Esophagus muscularis mucosa (tissue), 4 donors: ENCODE data around the gene HERC2. TPM values are rescaled to one million over a fixed set of nuclear protein-coding genes. Genes with fewer than 3 reads are reported as not detected.

ENCODE experiments used
- DNase-seq: peaks from one replicate; pipeline ENCODE4 v3.0.0-alpha.2; 2017; ENCODE audit errors: extremely low spot score
- H3K27ac ChIP-seq, 4 donors: fragments of 200-600 bp; sonication (generic); replicated peaks in 1 of 4; 1 replicate in 3 of 4; 2 replicates in 1 of 4; pipeline ENCODE4 v1.5.1; 2016 to 2019; ENCODE audit warnings: mild to moderate bottlenecking in 1 of 4
- H3K27me3 ChIP-seq, 4 donors: fragments of 200-600 bp; sonication (generic); one replicate each; pipeline versions ENCODE4 v1.5.1 to v1.6.0; 2016 to 2019
- H3K36me3 ChIP-seq, 4 donors: fragments of 200-600 bp; sonication (generic); one replicate each; pipeline ENCODE4 v1.5.1; 2016 to 2019
- H3K4me1 ChIP-seq, 4 donors: fragments of 200-600 bp; sonication (generic); one replicate each; pipeline ENCODE4 v1.5.1; 2016 to 2019
- H3K4me3 ChIP-seq, 4 donors: fragments of 200-600 bp; sonication (generic); 1 replicate in 2 of 4; 2 replicates in 2 of 4; pipeline ENCODE4 v1.5.1; 2016 to 2019; ENCODE audit warnings: mild to moderate bottlenecking in 4 of 4, moderate library complexity in 1 of 4
- H3K9me3 ChIP-seq, 4 donors: fragments of 200-600 bp; sonication (generic); 1 replicate in 3 of 4; 2 replicates in 1 of 4; pipeline ENCODE4 v1.5.1; 2016 to 2019
- CTCF ChIP-seq, 3 experiments: fragments of 200-600 bp in 2 of 3; fragments of 450-650 bp in 1 of 3; sonication (generic) in 2 of 3; IDR thresholded peaks; one replicate each; pipeline ENCODE4 v1.5.1; 2017 to 2019; ENCODE audit warnings: antibody characterized with exemption in 3 of 3, mild to moderate bottlenecking in 2 of 3, moderate library complexity in 1 of 3
- EP300 ChIP-seq: sonication (generic); formaldehyde crosslinking; IDR thresholded peaks from one replicate; pipeline ENCODE4 v1.6.1; 2017; ENCODE audit warnings: antibody characterized with exemption
- POLR2A ChIP-seq: fragments of 450-650 bp; IDR thresholded peaks from one replicate; pipeline ENCODE4 v1.6.1; 2017; ENCODE audit warnings: antibody characterized with exemption, moderate library complexity, mild to moderate bottlenecking, low read depth
- POLR2AphosphoS5 ChIP-seq, 2 donors: sonication (generic); formaldehyde crosslinking; IDR thresholded peaks; one replicate each; pipeline ENCODE4 v1.6.1; 2017; ENCODE audit warnings: antibody characterized with exemption in 2 of 2
- WGBS: methylation state at CpG from one replicate; pipeline ENCODE4 v1.1.5; 2018; 5-methylcytosine and 5-hydroxymethylcytosine counted together
- intact Hi-C: fragments of 100-400 bp; cut with DNase I; formaldehyde crosslinking; loops from one replicate; pipeline ENCODE4 v1.15.1; 2023
- total RNA-seq, 4 donors: library from RNA; depleted of rRNA; stranded (reverse); fragments of >200 nt; gene quantifications; one replicate each; pipeline versions ENCODE4 v1.1.0 to v1.2.1, GENCODE V29; 2016

The HERC2 gene
- total RNA-seq, 4 donors from 2014 or later = 57.0 to 96.3 (median 66.0) TPM

GRCh38 chr15:28114114-28114455 lies 207.9 kb downstream of the HERC2 start:
- H3K36me3 ChIP-seq = peaks cover 62 to 84% (median 81%) of the 10 kb centered on the region in 4 donors
- peaks cover 0 to 18% (median 14%) of the 10 kb centered on the region in 4 donors for H3K4me1 ChIP-seq
- H3K9me3 ChIP-seq = no peaks in the 10 kb centered on the region
- no peak for TF ChIP-seq POLR2AphosphoS5 (IDR thresholded peaks at IDR 0.05)
- TF ChIP-seq EP300 = no peak
- TF ChIP-seq POLR2A = no peak
- DNase-seq = no peak
- H3K4me3 ChIP-seq = no peak overlapping the region
- 95% methylated on average over 4 of the region's 4 CpGs for WGBS
- intact Hi-C loops = no loop called here
- H3K27ac ChIP-seq = no peak overlapping the region
- no peaks in the 10 kb centered on the region for H3K27me3 ChIP-seq

- no peak for DNase-seq
- Histone ChIP-seq H3K4me3 (no peak overlapping the region), H3K36me3 (peaks cover 58 to 79% (median 76%) of the 10 kb centered on the region in 4 donors), H3K9me3 (no peaks in the 10 kb centered on the region), H3K27me3 (no peaks in the 10 kb centered on the region), H3K4me1 (peaks cover 0 to 18% (median 14%) of the 10 kb centered on the region in 4 donors), H3K27ac (no peak overlapping the region)
- 96% methylated on average over 19 of the region's 23 CpGs for WGBS
- TF ChIP-seq POLR2AphosphoS5 (IDR thresholded peaks at IDR 0.05) = no peak
- TF ChIP-seq CTCF (IDR thresholded peaks at IDR 0.05) = no peak
- no peak for TF ChIP-seq EP300
- TF ChIP-seq POLR2A = no peak
- intact Hi-C loops = no loop called here
These were observed 208.4 kb downstream of the HERC2 start for GRCh38 chr15:28113394-28114113.

GRCh38 chr15:28112962-28113361 lies 209.0 kb downstream of the HERC2 start:
- Histone ChIP-seq H3K27me3 (no peaks in the 10 kb centered on the region), H3K9me3 (no peaks in the 10 kb centered on the region), H3K4me1 (peaks cover 0 to 18% (median 14%) of the 10 kb centered on the region in 4 donors), H3K36me3 (peaks cover 52 to 73% (median 70%) of the 10 kb centered on the region in 4 donors), H3K4me3 (no peak overlapping the region), H3K27ac (no peak overlapping the region)
- 92% methylated on average over 26 of the region's 26 CpGs for WGBS
- no peak for TF ChIP-seq CTCF (IDR thresholded peaks at IDR 0.05)
- no peak for TF ChIP-seq POLR2AphosphoS5 (IDR thresholded peaks at IDR 0.05)
- no peak for TF ChIP-seq EP300
- TF ChIP-seq POLR2A = no peak
- intact Hi-C loops = no loop called here
- DNase-seq = no peak

- 95% methylated on average over 19 of the region's 20 CpGs for WGBS
- H3K36me3 ChIP-seq = peaks cover 51 to 65% (median 63%) of the 10 kb centered on the region in 4 donors
These were observed 209.7 kb downstream of the HERC2 start for GRCh38 chr15:28112101-28112760.

More at GRCh38 chr15:28112101-28112760, 209.7 kb downstream of the HERC2 start:
- Histone ChIP-seq H3K4me3 (no peak overlapping the region), H3K9me3 (no peaks in the 10 kb centered on the region), H3K4me1 (peaks cover 6 to 24% (median 20%) of the 10 kb centered on the region in 4 donors), H3K27me3 (peaks cover 0 to 4% (median 0%) of the 10 kb centered on the region in 4 donors), H3K27ac (no peak overlapping the region)
- DNase-seq = no peak
- TF ChIP-seq EP300 = no peak
- TF ChIP-seq POLR2AphosphoS5 (IDR thresholded peaks at IDR 0.05) = no peak
- no peak for TF ChIP-seq CTCF (IDR thresholded peaks at IDR 0.05)
- TF ChIP-seq POLR2A = no peak
- intact Hi-C loops = no loop called here
